Activated naive CD4-positive, alpha-beta T cell treated with anti-CD3 and anti-CD28 coated beads, Interleukin-2, amount 10 ng/mL, durations not matched to agents 7 days and 5 days (primary cell): ENCODE measurements around the gene PELI2.

Experiments
- CTCF ChIA-PET: fragments of 350-600 bp; sonication (Branson Sonifier 250); formaldehyde crosslinking; loops from one replicate; lab custom pipeline; 2021; ENCODE audit warnings: antibody characterized with exemption; lab: Charles Lee
- DNase-seq: peaks from one replicate; pipeline ENCODE4 v3.0.0-alpha.2; 2020
- H3K27ac Mint-ChIP-seq: one replicate; pipeline ENCODE4 v1.8.0; 2021; ENCODE audit warnings: mild to moderate bottlenecking, moderate library complexity, mixed read lengths
- H3K27me3 Mint-ChIP-seq: one replicate; pipeline ENCODE4 v1.8.0; 2021; ENCODE audit warnings: mild to moderate bottlenecking, mixed read lengths
- H3K36me3 Mint-ChIP-seq: one replicate; pipeline ENCODE4 v1.8.0; 2021; ENCODE audit warnings: mixed read lengths
- H3K4me1 Mint-ChIP-seq: one replicate; pipeline ENCODE4 v1.8.0; 2021; ENCODE audit warnings: mixed read lengths
- H3K4me3 Mint-ChIP-seq: one replicate; pipeline ENCODE4 v1.8.0; 2021; ENCODE audit warnings: mild to moderate bottlenecking, moderate library complexity, mixed read lengths
- H3K9me3 Mint-ChIP-seq: one replicate; pipeline ENCODE4 v1.8.0; 2021; ENCODE audit warnings: mixed read lengths

The PELI2 gene

DNA sequence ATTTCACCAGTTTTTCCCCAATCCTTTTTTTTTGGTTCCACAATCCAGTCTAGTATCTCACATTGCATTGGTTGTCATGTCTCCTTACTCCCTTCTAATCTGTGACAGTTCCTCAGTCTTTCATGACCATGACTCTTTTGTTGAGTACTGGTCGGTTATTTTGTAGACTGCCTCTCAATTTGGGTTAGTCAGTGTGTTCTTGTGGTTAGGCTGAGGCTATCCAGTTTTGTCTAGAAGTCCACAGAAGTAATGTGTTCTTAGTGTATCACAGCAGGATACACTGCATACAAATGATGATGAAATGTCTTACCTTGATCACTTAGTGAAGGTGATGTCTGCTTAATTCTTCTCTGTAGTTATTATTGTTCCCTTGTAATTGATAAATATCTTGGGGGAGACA, 24.8 kb downstream of the PELI2 start:
- H3K27me3 Mint-ChIP-seq = no peaks in the 10 kb centered on the region
- CTCF ChIA-PET = no interaction called here
- no peaks in the 10 kb centered on the region for H3K36me3 Mint-ChIP-seq
- peaks cover 7% of the 10 kb centered on the region for H3K4me1 Mint-ChIP-seq
- no peaks in the 10 kb centered on the region for H3K9me3 Mint-ChIP-seq
- no peak overlapping the region for H3K4me3 Mint-ChIP-seq
- H3K27ac Mint-ChIP-seq = no peak overlapping the region
- DNase-seq = no peak

DNA sequence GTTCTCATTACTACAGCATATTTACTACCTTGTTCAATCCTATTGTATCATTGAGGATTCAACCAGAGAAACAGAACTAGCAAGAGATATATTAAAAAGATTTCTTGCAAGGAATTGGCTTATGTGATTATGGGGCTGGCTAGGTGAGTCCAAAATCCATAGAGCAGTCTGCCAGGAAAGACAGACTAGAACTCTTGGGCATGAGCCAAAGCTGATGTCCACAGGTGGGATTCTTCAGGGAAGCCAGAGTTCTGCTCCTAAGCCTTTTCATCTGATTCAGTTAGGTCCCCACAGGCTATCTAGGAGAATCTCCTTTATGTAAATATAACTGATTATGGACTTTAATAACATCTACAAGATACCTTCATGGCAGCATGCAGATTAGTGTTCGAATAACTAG, 26.0 kb downstream of the PELI2 start:
- peaks cover 10% of the 10 kb centered on the region for H3K4me1 Mint-ChIP-seq

DNA sequence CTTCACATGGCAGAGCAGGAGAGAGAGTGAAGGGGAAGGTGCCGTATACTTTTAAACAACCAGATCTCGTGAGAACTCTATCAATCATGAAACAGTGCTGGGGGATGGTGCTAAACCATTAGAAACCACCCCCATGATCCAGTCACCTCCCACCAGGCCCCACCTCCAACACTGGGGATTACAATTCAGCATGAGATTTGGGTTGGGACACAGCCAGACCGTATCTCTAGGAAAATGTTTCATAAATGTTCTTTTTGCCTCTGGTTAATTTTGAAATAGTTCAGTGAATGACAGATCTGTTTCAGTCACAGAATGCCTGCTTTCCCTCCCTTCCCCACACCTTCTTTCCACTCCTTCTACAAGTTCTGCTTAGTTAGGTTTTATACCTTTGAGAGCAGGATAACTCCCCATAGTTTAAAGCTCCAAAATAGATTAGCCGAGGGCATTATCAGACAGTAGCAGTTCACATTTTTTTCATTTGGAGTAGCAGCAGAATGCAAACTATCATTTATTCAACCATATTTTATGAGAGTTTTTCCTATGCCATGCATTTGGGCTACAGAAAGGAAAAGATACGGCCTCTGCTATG, 27.1 kb downstream of the PELI2 start:
- Mint-ChIP-seq H3K27me3 (no peaks in the 10 kb centered on the region), H3K36me3 (no peaks in the 10 kb centered on the region), H3K4me3 (no peak overlapping the region), H3K9me3 (no peaks in the 10 kb centered on the region), H3K27ac (no peak overlapping the region), H3K4me1 (peaks cover 10% of the 10 kb centered on the region)
- CTCF ChIA-PET = interaction anchor here (0.8 kb wide), 1 partner anchor 195 kb away, joined by 3 read pairs; no protein-coding TSS in a partner anchor
- no peak for DNase-seq

More for the DNA sequence above, 26.0 kb downstream of the PELI2 start:
- no peak for DNase-seq
- H3K4me3 Mint-ChIP-seq = no peak overlapping the region
- CTCF ChIA-PET = no interaction called here
- H3K27me3 Mint-ChIP-seq = no peaks in the 10 kb centered on the region
- no peak overlapping the region for H3K27ac Mint-ChIP-seq
- no peaks in the 10 kb centered on the region for H3K9me3 Mint-ChIP-seq
- H3K36me3 Mint-ChIP-seq = no peaks in the 10 kb centered on the region

DNA sequence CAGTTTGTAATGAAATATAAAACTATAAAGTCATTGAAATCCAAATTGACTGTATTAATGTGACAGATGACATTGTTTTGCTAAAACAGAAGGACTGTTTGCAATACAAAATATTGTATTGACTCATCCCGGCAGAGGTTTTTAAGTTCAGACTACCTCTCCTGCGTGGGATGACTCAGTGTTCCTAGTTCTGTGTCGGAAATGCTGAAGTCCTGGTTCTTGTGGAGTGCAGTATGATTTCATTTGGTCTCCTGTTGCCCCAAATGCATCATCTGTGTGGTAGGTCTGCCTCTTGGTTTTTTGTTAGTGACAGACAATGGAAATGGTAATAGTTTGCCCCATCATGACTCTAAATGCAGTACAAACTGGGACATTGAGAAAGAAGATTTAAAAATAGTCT, 27.8 kb downstream of the PELI2 start:
- Mint-ChIP-seq H3K4me1 (peaks cover 10% of the 10 kb centered on the region), H3K4me3 (no peak overlapping the region), H3K9me3 (no peaks in the 10 kb centered on the region), H3K27me3 (no peaks in the 10 kb centered on the region), H3K36me3 (no peaks in the 10 kb centered on the region), H3K27ac (no peak overlapping the region)
- CTCF ChIA-PET = interaction anchor here (0.8 kb wide), 1 partner anchor 194 kb away, joined by 3 read pairs; no protein-coding TSS in a partner anchor
- no peak for DNase-seq

DNA sequence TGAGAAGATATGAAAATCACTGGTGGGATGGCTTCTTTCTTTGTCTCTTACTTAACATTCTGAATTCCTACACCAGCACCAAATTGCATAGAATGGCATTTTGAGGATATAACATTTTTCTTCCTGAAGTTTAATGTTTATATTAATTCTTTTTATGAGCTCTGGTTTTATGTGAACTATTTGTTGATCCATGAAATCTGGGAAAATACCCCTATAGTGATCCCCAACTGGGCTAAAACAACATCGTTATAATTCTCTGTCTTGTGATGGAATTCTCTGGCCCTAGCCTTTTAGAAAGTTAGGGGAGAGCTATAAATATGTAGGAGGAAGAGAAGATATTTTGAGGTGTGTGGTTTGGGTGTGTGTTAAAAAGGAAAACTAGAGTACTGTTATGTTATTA, 29.2 kb downstream of the PELI2 start:
- Mint-ChIP-seq H3K27me3 (no peaks in the 10 kb centered on the region), H3K27ac (no peak overlapping the region), H3K36me3 (no peaks in the 10 kb centered on the region), H3K4me1 (peaks cover 10% of the 10 kb centered on the region), H3K4me3 (no peak overlapping the region), H3K9me3 (no peaks in the 10 kb centered on the region)
- no peak for DNase-seq
- CTCF ChIA-PET = no interaction called here

DNA sequence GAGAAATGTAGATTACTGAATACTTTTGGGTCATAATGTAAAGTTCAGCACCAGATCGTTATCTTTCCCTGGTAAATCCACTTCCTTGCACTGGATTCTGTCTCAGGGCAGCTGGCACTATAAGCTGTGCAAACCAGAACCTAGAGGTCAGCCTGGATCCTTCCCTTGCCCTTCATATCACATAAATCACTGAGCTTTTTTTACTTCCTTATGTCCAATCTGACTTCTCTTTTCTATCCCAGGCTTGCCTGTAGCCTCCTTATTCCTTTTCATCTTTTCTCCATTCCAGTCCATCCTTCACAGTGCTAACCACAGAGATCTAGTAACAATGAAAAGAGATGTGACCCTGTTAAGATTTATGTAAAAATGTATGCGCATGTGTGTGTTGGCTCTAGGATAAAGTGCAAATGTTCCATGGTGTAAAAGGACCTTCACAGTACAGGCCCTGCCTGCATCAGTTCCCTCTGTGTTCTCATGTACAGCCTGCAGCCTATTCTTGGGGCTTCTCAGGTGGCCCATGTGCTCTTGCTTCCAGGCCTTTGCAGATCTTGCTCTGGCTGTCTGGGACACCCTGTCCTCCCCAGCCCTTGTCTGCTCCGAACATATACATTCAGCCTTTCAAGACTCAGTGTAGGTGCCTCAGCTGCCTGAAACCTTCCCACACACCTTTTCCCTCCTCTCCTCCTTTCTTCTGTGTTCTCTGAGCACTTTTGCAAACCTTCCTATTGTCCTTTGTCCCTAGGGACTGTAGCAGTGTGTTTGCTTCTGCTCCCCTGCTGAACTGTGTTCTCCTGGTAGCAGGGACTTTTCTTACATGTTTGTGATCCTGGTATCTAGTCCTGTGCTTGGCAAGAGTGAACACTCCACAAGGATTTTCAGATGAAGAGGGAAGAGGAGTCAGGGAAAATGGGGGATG, 30.0 kb downstream of the PELI2 start:
- H3K36me3 Mint-ChIP-seq = no peaks in the 10 kb centered on the region
- no peak overlapping the region for H3K27ac Mint-ChIP-seq
- no peak for DNase-seq
- no peaks in the 10 kb centered on the region for H3K9me3 Mint-ChIP-seq
- H3K4me1 Mint-ChIP-seq = peaks cover 10% of the 10 kb centered on the region
- no peak overlapping the region for H3K4me3 Mint-ChIP-seq
- CTCF ChIA-PET = no interaction called here
- no peaks in the 10 kb centered on the region for H3K27me3 Mint-ChIP-seq

DNA sequence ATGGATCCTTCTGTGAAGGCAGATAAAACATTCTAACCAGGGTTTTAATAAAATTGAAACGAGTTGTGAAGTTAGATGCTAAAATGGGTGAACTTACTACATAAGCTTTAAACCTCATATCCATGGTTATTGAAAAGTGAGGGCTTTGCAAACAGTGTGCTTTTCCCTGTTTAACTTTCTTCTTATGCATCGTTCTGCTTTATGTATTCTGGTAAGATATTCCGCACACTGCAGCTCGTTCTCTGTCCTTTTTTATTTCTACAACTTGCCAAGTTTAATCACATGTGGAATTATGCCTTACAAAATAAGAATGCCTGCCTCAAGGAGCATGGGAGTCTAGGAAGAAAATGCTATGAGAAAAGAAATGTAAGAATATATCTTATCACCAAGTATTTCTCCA, 30.9 kb downstream of the PELI2 start:
- H3K36me3 Mint-ChIP-seq = no peaks in the 10 kb centered on the region
- CTCF ChIA-PET = no interaction called here
- no peak overlapping the region for H3K4me3 Mint-ChIP-seq
- no peaks in the 10 kb centered on the region for H3K27me3 Mint-ChIP-seq
- H3K27ac Mint-ChIP-seq = no peak overlapping the region
- no peak for DNase-seq
- H3K9me3 Mint-ChIP-seq = no peaks in the 10 kb centered on the region
- peaks cover 10% of the 10 kb centered on the region for H3K4me1 Mint-ChIP-seq

DNA sequence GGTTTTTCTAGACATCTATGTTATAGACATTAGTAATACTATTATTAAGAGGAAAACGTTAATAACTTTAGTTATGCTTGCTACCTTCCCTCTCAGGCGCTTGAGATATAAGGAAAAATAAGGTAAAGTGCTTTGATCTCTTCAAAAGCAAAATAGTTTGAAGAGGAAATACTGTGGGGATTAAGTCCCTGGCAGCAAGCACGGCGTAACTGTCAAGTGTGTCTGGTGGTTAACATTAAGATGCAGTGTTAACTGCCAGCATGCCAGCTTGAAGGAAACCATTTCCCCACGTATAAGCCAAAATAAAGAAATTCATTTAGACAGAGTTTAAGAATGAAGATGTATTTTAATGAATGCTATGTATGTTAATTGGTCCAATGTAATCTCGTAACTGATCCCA, 31.8 kb downstream of the PELI2 start:
- Mint-ChIP-seq H3K4me3 (no peak overlapping the region), H3K4me1 (peaks cover 10% of the 10 kb centered on the region), H3K36me3 (no peaks in the 10 kb centered on the region), H3K9me3 (no peaks in the 10 kb centered on the region), H3K27ac (no peak overlapping the region), H3K27me3 (no peaks in the 10 kb centered on the region)
- CTCF ChIA-PET = no interaction called here
- no peak for DNase-seq

DNA sequence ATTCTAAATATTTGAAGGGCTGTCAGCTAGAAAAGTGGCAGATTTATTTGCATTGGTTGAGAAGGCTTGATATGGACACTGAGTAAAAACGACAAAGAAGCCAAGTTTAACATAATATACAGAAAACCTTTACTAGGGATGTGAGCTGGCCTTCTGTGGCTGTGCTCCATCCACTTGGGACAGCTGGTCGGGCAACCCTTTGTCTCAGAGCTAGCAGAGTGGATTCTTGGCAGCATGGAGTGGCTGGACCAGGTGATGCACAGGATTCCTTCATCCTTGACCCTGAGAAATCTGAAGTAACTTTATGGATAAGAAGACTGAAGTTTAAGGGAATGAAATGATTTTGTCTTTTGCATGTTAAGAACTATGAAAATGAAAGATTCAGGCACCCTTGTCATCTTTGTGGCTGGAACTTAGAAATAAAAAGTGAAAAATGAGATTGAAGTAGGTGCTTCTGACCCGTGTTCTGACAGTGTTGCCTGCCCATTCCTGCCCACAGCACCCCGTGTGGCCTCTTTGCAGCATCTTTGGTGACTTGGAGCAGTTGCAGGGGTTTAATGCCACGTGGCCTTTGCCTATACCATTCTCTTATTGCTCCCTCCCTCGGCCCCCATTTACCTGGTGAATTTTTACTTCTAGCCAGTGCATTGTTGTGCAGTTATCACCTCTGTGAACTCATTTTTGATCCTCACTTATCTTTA, 32.6 kb downstream of the PELI2 start:
- Mint-ChIP-seq H3K9me3 (no peaks in the 10 kb centered on the region), H3K27ac (no peak overlapping the region), H3K4me1 (peaks cover 10% of the 10 kb centered on the region), H3K4me3 (no peak overlapping the region), H3K36me3 (no peaks in the 10 kb centered on the region), H3K27me3 (no peaks in the 10 kb centered on the region)
- CTCF ChIA-PET = no interaction called here
- no peak for DNase-seq

DNA sequence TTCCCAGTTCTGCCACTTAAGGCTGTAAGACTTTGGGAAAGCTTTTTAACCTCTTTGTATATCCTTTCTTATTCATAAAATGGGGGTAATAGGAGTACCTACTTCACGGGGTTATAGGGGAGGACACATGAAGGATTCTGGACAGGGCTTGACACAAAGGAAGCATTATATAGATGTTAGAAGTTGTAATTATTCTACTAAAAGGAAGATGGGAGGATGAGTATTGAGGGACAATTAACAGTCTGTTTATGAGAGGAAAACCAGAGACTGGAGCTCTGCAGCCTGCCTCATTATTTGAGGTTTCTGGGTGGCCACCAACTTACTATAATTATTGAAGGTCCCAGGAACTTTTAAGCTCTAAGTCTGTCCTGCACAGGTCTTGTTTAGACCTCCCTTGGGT, 34.0 kb downstream of the PELI2 start:
- Mint-ChIP-seq H3K27me3 (no peaks in the 10 kb centered on the region), H3K27ac (no peak overlapping the region), H3K4me1 (peaks cover 8% of the 10 kb centered on the region), H3K36me3 (no peaks in the 10 kb centered on the region), H3K4me3 (no peak overlapping the region), H3K9me3 (no peaks in the 10 kb centered on the region)
- CTCF ChIA-PET = no interaction called here
- DNase-seq = no peak

DNA sequence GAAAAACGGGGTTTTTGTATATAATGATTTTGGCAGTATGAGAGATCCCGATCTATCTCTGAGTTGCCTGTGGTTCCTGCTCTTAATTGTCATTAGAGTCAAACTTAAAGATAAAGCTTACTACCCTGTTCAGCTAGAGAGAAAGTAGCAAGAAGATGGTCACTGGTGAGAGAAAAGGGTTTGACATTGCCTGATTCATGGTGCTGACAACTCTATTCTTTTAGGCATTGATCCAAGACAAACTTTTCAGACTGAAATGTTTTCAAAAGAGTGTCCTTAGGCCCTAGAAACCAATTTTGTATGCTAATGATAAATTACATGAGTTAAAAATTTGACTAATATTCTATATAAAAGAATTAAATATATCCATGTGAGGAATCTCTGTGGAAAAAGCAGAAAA, 35.1 kb downstream of the PELI2 start:
- peaks cover 2% of the 10 kb centered on the region for H3K4me1 Mint-ChIP-seq
- no peak overlapping the region for H3K4me3 Mint-ChIP-seq
- no peaks in the 10 kb centered on the region for H3K9me3 Mint-ChIP-seq
- CTCF ChIA-PET = no interaction called here
- no peak for DNase-seq
- H3K27ac Mint-ChIP-seq = no peak overlapping the region
- no peaks in the 10 kb centered on the region for H3K27me3 Mint-ChIP-seq
- no peaks in the 10 kb centered on the region for H3K36me3 Mint-ChIP-seq

DNA sequence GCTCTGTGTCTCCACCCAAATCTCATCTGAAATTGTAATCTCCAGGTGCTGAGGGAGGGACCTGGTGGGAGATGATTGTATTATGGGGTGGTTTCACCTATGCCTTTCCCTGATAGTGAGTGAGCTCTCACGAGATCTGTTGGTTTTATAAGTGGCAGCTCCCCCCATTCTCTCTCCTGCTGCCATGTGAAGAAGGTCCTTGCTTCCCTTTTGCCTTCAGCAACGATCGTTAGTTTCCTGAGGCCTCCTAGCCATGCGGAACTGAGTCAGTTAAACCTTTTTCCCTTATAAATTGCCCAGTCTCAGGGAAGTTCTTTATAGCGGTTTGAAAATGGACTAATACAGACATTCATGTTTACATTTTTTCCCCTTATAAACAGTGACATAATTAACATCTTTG, 36.1 kb downstream of the PELI2 start:
- DNase-seq = no peak
- H3K27me3 Mint-ChIP-seq = no peaks in the 10 kb centered on the region
- H3K27ac Mint-ChIP-seq = no peak overlapping the region
- peaks cover 1% of the 10 kb centered on the region for H3K9me3 Mint-ChIP-seq
- no peaks in the 10 kb centered on the region for H3K4me1 Mint-ChIP-seq
- CTCF ChIA-PET = no interaction called here
- H3K4me3 Mint-ChIP-seq = no peak overlapping the region
- no peaks in the 10 kb centered on the region for H3K36me3 Mint-ChIP-seq

DNA sequence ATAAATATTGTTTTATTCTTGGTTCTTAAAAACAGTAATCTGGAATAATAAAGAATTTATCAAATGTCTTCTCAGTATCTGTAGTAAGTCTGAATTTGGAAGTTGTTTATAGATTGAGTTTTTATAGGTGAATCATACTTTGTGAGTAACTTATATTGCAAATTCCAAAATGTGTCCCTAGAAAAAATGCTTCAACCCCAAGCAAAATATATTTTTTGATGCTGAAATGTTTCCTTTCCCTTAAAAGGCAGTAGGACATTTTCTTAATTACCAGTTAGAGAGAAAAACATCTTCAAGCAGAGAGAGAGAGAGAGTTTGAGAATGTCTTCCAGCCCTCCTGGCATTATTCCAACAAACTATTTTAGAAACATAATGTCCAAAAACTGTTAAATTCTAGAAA, 37.9 kb downstream of the PELI2 start:
- no peak overlapping the region for H3K27ac Mint-ChIP-seq
- no peak for DNase-seq
- CTCF ChIA-PET = no interaction called here
- H3K36me3 Mint-ChIP-seq = no peaks in the 10 kb centered on the region
- H3K4me1 Mint-ChIP-seq = no peaks in the 10 kb centered on the region
- no peaks in the 10 kb centered on the region for H3K27me3 Mint-ChIP-seq
- no peak overlapping the region for H3K4me3 Mint-ChIP-seq
- peaks cover 1% of the 10 kb centered on the region for H3K9me3 Mint-ChIP-seq

DNA sequence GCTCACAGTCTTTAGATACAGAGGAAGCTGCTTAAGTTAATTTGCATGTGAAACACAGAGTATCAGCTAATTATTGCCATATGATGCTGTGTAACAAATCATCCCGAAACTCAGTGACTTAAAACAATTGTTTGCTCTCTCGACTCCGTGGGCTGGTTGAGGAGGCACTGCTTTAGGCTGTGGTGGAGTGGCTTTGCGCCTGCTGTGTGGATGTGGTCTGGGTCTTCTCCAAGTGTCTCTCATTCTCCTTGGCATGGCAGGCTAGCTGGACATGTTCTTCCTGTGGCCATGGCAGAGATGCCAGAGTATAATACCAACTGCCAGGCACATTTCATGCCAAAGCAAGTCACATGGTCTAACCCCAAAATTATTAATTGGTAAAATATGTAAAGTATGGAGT, 40.9 kb downstream of the PELI2 start:
- Mint-ChIP-seq H3K4me1 (peaks cover 6% of the 10 kb centered on the region), H3K27ac (no peak overlapping the region), H3K27me3 (no peaks in the 10 kb centered on the region), H3K4me3 (no peak overlapping the region), H3K9me3 (peaks cover 14% of the 10 kb centered on the region), H3K36me3 (no peaks in the 10 kb centered on the region)
- no peak for DNase-seq
- CTCF ChIA-PET = no interaction called here
